ENCODE results near the gene MACROH2A1. TPM values are rescaled to one million over a fixed set of nuclear protein-coding genes. Genes with fewer than 3 reads are reported as not detected.

Gene MACROH2A1
- total and polyA plus RNA-seq, 9 of the 15 experiments (the other 6 are each of a cell fraction or from before 2014, with no cell fraction given), result 44.9 to 289 (median 193) TPM

DNA sequence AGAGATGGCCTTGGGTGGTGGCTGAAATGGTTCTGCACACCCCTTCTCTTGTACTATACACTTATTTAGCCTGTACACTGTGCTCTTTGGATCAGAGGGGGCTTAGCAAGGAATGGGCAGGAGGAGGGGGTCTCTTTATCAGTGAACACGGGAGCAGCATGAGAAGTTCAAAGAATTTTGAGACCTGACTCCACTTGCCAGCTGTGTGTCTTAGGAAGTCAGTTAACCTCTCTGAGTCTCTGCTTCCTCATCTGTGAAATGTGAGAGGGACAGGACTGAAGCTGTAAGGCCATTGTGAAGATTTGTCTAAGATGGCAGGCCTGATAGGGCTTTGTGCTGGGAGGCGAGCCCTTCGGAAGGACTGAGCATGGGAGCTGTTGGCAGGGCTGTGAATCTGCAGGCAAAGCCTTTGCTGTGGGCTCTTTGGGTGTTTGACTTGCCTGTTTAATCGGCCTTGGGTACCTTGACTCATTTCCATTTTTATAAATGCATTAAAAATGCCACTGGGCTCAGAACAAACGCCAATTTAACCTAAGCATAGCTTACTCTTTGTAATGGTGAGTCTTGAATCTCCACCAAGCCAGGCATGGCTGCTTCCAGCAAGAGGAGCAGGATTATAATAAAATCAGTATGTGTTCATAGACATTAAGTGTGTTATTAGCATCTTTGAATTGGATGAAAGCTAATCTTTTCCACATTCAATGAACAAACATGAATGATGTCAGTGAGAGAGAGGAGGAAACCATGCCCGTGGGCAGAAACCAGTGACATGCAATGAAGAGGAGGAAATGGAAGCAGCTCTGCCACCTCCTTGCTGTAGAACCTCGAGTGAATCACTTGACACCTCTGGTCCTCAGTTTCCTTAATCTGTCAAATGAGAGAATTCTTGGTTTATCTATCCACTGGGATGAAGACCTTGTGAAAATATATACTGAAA lies 89.4 kb downstream of the MACROH2A1 start:
- FAIRE-seq, result peak; percentile 81
- DNase-seq (ENCODE audit: extremely low read depth in 1 of 4, low spot score in 3 of 4), result no peak
- 30% methylated on average over 7 of the region's 7 CpGs for WGBS (ENCODE audit: insufficient coverage, low coverage, missing lambda C conversion rate)
- no peaks in the 10 kb centered on the region for H3K36me3 ChIP-seq (ENCODE audit: control insufficient read depth, insufficient read depth, low read length)
- no TSS peak for BruUV-seq (replicated peaks)
- in situ Hi-C loops (cut with MboI), result loop anchor here (5.0 kb wide), 1 partner anchor 87 kb away; no protein-coding TSS in a partner anchor
- no peaks in the 10 kb centered on the region for H3K79me2 ChIP-seq (ENCODE audit: control insufficient read depth, insufficient read depth, low read length)
- TF ChIP-seq BCOR (IDR thresholded peaks at IDR 0.05) (peak; percentile 58; the same call in 1 of the 2 replicates), SIN3B (IDR thresholded peaks at IDR 0.05; ENCODE audit: low read depth) (no peak), RBM25 (IDR thresholded peaks at IDR 0.05; ENCODE audit: low read depth, low read length, severe bottlenecking) (peak; percentile 46), ZFP36 (IDR thresholded peaks at IDR 0.05; ENCODE audit: low read depth, low read length, partially characterized antibody) (peak; percentile 80), ETV1 (tag; conservative IDR thresholded peaks at IDR 0.05; ENCODE audit: low read depth) (peak; percentile 38; the same call in 1 of the 2 replicates), RCOR1 (IDR thresholded peaks at IDR 0.05; ENCODE audit: borderline replicate concordance in 1 of 2, low read depth in 2 of 2, low read length in 2 of 2) (0 out of 4 replicates have a peak, but pooled peaks of 1 of the 2 experiments have one; percentile 46), PHF8 (IDR thresholded peaks at IDR 0.05; ENCODE audit: borderline replicate concordance, low read length) (no peak), KDM1A (IDR thresholded peaks at IDR 0.05) (peak in 1 of 2 experiments; percentile 41; a peak in 1 of 4 replicates), GATA2 (CRISPR knock-in tag; IDR thresholded peaks at IDR 0.05) (peak; percentile 26; the same call in 1 of the 2 replicates), ADNP (tag; IDR thresholded peaks at IDR 0.05) (0 out of 2 replicates have a peak, but pooled peaks have one; percentile 13), JUND (IDR thresholded peaks at IDR 0.05; ENCODE audit: borderline replicate concordance, low read depth, low read length) (no peak), JUND (tag; IDR thresholded peaks at IDR 0.05; ENCODE audit: borderline replicate concordance, low read depth, low read length) (no peak)
- no peaks in the 10 kb centered on the region for H4K20me1 ChIP-seq (replicated peaks; ENCODE audit: control insufficient read depth, insufficient read depth, low read length)
- no peaks in the 10 kb centered on the region for H3K27me3 ChIP-seq (ENCODE audit: control insufficient read depth in 2 of 2, insufficient read depth in 2 of 2, low read length in 2 of 2)
- no peak overlapping the region for H2AFZ ChIP-seq (ENCODE audit: low read depth, low read length)
- peak; percentile 41 for ATAC-seq
- ChIA-PET CTCF (ENCODE audit: low intra/inter-chr PET ratio) (no interaction called here), POLR2A (interaction anchor here (0.8 to 1.7 kb wide), 4 partner anchors 8 to 83 kb away, joined by 3 to 4 read pairs (median 3); no protein-coding TSS in a partner anchor)
- peaks cover 9 to 26% of the 10 kb centered on the region in 2 experiments for H3K4me1 ChIP-seq (replicated peaks in 1 of 2; ENCODE audit: control insufficient read depth in 2 of 2, insufficient read depth in 2 of 2, low read length in 2 of 2)
- intact Hi-C loops (cut with micrococcal nuclease), result no loop called here
- H3K4me2 ChIP-seq (ENCODE audit: insufficient read depth, low read length), result no peak overlapping the region
- no peak overlapping the region for H3K4me3 ChIP-seq
- no peaks in the 10 kb centered on the region for H3K9me3 ChIP-seq (replicated peaks; ENCODE audit: control insufficient read depth, insufficient read depth, low read depth, low read length)
- H3K27ac ChIP-seq (ENCODE audit: extremely low read depth, low read depth, low read length), result no peak overlapping the region
- H3K9me1 ChIP-seq (ENCODE audit: control insufficient read depth, insufficient read depth, low read length), result no peaks in the 10 kb centered on the region
- H3K9ac ChIP-seq (ENCODE audit: insufficient read depth in 1 of 2, low read depth in 2 of 2, low read length in 2 of 2), result no peak overlapping the region

Data from K562 (cell line).